HFFc6 (cell line): ENCODE measurements around the gene SIDT2. TPM values are rescaled to one million over a fixed set of nuclear protein-coding genes. Genes with fewer than 3 reads are reported as not detected.
"Not testable (repeated sequence)": the region's sequence is repeated elsewhere in the genome, so short reads cannot be mapped to it uniquely, and the experiment has no call there.

Experiments used
- DNase-seq: peaks from one replicate; pipeline ENCODE4 v3.0.0-alpha.2; 2018
- H3K27ac Mint-ChIP-seq: 2 replicates; pipeline ENCODE4 v1.8.0; 2020; ENCODE audit warnings: mild to moderate bottlenecking, mixed read lengths
- H3K27me3 Mint-ChIP-seq: 2 replicates; pipeline ENCODE4 v1.8.0; 2021; ENCODE audit warnings: mild to moderate bottlenecking, moderate library complexity, mixed read lengths; ENCODE audit not compliant: insufficient read depth
- H3K36me3 Mint-ChIP-seq: 2 replicates; pipeline ENCODE4 v1.8.0; 2021; ENCODE audit warnings: low read depth, mixed read lengths
- H3K4me1 Mint-ChIP-seq: 2 replicates; pipeline ENCODE4 v1.8.0; 2020; ENCODE audit warnings: low read depth, mixed read lengths
- H3K4me3 Mint-ChIP-seq: 2 replicates; pipeline ENCODE4 v1.8.0; 2020; ENCODE audit warnings: mild to moderate bottlenecking, moderate library complexity, mixed read lengths
- H3K9me3 Mint-ChIP-seq: 2 replicates; pipeline ENCODE4 v1.8.0; 2020; ENCODE audit warnings: mild to moderate bottlenecking, mixed read lengths
- total RNA-seq, 6 experiments: library from RNA; stranded (reverse); fragmentation: NEBNext Ultra II Directional; extraction: Animal tissue kit (Norgen Biotek cat#: 25700); gene quantifications; 2 replicates in 1 of 6; 3 replicates in 5 of 6; pipeline ENCODE4 v1.2.3, GENCODE V29; 2021
- TF ChIP-seq, protein P1 (sequence below): fragments of 200-600 bp; sonication (generic); IDR thresholded peaks from 2 replicates; pipeline ENCODE4 v1.5.0; 2021; ENCODE audit warnings: antibody characterized with exemption, mild to moderate bottlenecking

The SIDT2 gene
- total RNA-seq, 6 experiments from 2014 or later = 33.9 to 53.9 (median 37.7) TPM

- Mint-ChIP-seq H3K36me3 (no peaks in the 10 kb centered on the region; the same call in 1 of the 2 replicates), H3K27ac (peak overlapping the region; percentile 91), H3K9me3 (no peaks in the 10 kb centered on the region), H3K4me1 (peaks cover 31% of the 10 kb centered on the region), H3K27me3 (no peaks in the 10 kb centered on the region), H3K4me3 (peak overlapping the region; percentile 98)
- DNase-seq = no peak
- TF ChIP-seq, protein P1, sequence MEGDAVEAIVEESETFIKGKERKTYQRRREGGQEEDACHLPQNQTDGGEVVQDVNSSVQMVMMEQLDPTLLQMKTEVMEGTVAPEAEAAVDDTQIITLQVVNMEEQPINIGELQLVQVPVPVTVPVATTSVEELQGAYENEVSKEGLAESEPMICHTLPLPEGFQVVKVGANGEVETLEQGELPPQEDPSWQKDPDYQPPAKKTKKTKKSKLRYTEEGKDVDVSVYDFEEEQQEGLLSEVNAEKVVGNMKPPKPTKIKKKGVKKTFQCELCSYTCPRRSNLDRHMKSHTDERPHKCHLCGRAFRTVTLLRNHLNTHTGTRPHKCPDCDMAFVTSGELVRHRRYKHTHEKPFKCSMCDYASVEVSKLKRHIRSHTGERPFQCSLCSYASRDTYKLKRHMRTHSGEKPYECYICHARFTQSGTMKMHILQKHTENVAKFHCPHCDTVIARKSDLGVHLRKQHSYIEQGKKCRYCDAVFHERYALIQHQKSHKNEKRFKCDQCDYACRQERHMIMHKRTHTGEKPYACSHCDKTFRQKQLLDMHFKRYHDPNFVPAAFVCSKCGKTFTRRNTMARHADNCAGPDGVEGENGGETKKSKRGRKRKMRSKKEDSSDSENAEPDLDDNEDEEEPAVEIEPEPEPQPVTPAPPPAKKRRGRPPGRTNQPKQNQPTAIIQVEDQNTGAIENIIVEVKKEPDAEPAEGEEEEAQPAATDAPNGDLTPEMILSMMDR = no peak
These were observed 1.5 kb downstream of the SIDT2 start for GRCh38 chr11:117180020-117180419.

GRCh38 chr11:117180661-117181585 is 2.4 kb downstream of the SIDT2 start:
- H3K9me3 Mint-ChIP-seq = no peaks in the 10 kb centered on the region
- peak overlapping the region; percentile 91 for H3K27ac Mint-ChIP-seq
- TF ChIP-seq, protein P1 = peak; percentile 82
- peak overlapping the region; percentile 98 for H3K4me3 Mint-ChIP-seq
- H3K4me1 Mint-ChIP-seq = peaks cover 31% of the 10 kb centered on the region
- H3K27me3 Mint-ChIP-seq = no peaks in the 10 kb centered on the region
- peak; percentile 77 for DNase-seq
- H3K36me3 Mint-ChIP-seq = peaks cover 5% of the 10 kb centered on the region; the same call in 1 of the 2 replicates

GRCh38 chr11:117181586-117182550 is 3.3 kb downstream of the SIDT2 start:
- peaks cover 31% of the 10 kb centered on the region for H3K4me1 Mint-ChIP-seq
- no peaks in the 10 kb centered on the region for H3K27me3 Mint-ChIP-seq
- DNase-seq = no peak
- H3K36me3 Mint-ChIP-seq = peaks cover 5% of the 10 kb centered on the region; the same call in 1 of the 2 replicates
- no peak overlapping the region for H3K4me3 Mint-ChIP-seq
- no peak overlapping the region for H3K27ac Mint-ChIP-seq
- TF ChIP-seq, protein P1 = peak; percentile 6; the same call in 1 of the 2 replicates
- no peaks in the 10 kb centered on the region for H3K9me3 Mint-ChIP-seq

DNA sequence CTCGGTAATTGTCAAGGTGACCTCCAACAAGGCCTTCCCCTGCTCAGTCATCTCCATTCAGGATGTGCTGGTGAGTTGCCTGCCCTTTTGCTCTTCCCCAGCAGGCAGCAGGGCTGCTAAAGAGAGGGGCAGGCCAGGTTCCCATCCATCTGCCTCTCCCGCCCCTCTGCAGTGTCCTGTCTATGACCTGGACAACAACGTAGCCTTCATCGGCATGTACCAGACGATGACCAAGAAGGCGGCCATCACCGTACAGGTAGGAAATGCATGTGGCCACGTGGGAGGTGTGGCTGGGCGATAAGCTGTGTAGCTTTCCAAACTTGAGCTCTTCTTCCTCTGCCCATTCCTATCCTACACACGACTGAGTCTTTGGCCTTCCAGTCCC is 4.0 kb downstream of the SIDT2 start:
- H3K4me3 Mint-ChIP-seq = no peak overlapping the region
- peaks cover 31% of the 10 kb centered on the region for H3K4me1 Mint-ChIP-seq
- no peaks in the 10 kb centered on the region; the same call in 1 of the 2 replicates for H3K27me3 Mint-ChIP-seq
- H3K36me3 Mint-ChIP-seq = peaks cover 5% of the 10 kb centered on the region; the same call in 1 of the 2 replicates
- H3K9me3 Mint-ChIP-seq = no peaks in the 10 kb centered on the region
- TF ChIP-seq, protein P1 = no peak
- DNase-seq = no peak
- H3K27ac Mint-ChIP-seq = no peak overlapping the region

GRCh38 chr11:117183178-117183577 is 4.6 kb downstream of the SIDT2 start:
- not testable (repeated sequence) for H3K9me3 Mint-ChIP-seq, H3K27me3 Mint-ChIP-seq, H3K4me3 Mint-ChIP-seq, H3K27ac Mint-ChIP-seq, DNase-seq, H3K36me3 Mint-ChIP-seq
- H3K4me1 Mint-ChIP-seq = peaks cover 25% of the 10 kb centered on the region
